PC-3 (cell line): ENCODE data around the gene SH3TC1.

Source experiments
- EZH2 ChIP-seq: fragments of 300-600 bp; sonication (generic); IDR thresholded peaks from one replicate; pipeline ENCODE4 v1.6.1; 2017; ENCODE audit warnings: antibody characterized with exemption, mild to moderate bottlenecking, low read length; ENCODE audit not compliant: unreplicated experiment
- TF ChIP-seq, protein P1 (sequence below): fragments of 300-600 bp; sonication (generic); conservative IDR thresholded peaks from 2 replicates; pipeline ENCODE4 v1.5.1; 2017; ENCODE audit warnings: antibody characterized with exemption, low read depth, mild to moderate bottlenecking, low read length

DNA sequence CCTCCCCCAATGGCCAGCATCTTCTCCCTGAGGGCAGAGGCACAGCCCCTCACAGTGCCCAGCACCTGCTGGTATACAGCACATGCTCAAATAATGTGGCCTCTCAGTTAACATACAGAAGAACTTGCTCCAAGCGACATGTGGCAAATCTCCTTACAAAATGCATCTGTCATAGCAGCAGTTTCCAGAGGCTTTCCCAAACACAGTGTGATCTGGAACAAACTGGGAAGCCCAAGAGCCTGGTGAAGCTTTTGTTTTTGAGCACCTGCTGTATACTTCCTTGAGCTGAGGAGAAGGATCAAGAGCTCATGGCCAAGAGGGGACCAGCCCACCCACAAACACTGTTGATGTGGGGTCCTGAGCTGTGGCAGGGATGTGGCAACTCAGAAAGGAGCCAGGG lies 35.6 kb downstream of the SH3TC1 start:
- TF ChIP-seq EZH2: no peak
- TF ChIP-seq, protein P1, sequence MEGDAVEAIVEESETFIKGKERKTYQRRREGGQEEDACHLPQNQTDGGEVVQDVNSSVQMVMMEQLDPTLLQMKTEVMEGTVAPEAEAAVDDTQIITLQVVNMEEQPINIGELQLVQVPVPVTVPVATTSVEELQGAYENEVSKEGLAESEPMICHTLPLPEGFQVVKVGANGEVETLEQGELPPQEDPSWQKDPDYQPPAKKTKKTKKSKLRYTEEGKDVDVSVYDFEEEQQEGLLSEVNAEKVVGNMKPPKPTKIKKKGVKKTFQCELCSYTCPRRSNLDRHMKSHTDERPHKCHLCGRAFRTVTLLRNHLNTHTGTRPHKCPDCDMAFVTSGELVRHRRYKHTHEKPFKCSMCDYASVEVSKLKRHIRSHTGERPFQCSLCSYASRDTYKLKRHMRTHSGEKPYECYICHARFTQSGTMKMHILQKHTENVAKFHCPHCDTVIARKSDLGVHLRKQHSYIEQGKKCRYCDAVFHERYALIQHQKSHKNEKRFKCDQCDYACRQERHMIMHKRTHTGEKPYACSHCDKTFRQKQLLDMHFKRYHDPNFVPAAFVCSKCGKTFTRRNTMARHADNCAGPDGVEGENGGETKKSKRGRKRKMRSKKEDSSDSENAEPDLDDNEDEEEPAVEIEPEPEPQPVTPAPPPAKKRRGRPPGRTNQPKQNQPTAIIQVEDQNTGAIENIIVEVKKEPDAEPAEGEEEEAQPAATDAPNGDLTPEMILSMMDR: no peak
